Neural progenitor cell (in vitro differentiated cells): Measurements from ENCODE around the gene CEBPZ.

Experiments used
- EZH2 ChIP-seq: fragments of 200-600 bp; sonication (generic); IDR thresholded peaks from 2 replicates; pipeline ENCODE4 v1.6.1; 2017; ENCODE audit warnings: antibody characterized with exemption, mild to moderate bottlenecking, moderate library complexity
- TF ChIP-seq, protein P1 (sequence below): fragments of 200-600 bp; sonication (generic); IDR thresholded peaks from 2 replicates; pipeline ENCODE4 v1.5.1; 2017; ENCODE audit warnings: antibody characterized with exemption, mild to moderate bottlenecking

DNA sequence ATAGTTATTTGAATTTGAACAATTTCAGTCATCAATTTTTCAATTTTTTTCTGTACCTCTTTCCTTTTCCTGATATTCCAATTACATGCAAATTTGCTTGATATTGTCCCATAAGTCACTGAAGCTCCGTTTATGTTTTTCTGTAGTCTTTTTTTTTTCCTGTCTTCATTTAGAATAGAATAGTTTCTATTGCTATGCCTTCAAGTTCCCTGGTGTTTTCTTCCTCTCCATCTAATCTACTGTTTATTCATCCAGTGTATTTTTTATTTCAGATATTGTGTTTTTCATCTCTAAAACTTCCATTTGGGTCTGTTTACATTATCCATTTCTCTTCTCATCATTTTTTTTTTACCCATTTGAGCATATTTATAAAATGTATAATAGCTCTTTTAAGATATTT is 66.6 kb downstream of the CEBPZ start:
- no peak for TF ChIP-seq EZH2
- TF ChIP-seq, protein P1, sequence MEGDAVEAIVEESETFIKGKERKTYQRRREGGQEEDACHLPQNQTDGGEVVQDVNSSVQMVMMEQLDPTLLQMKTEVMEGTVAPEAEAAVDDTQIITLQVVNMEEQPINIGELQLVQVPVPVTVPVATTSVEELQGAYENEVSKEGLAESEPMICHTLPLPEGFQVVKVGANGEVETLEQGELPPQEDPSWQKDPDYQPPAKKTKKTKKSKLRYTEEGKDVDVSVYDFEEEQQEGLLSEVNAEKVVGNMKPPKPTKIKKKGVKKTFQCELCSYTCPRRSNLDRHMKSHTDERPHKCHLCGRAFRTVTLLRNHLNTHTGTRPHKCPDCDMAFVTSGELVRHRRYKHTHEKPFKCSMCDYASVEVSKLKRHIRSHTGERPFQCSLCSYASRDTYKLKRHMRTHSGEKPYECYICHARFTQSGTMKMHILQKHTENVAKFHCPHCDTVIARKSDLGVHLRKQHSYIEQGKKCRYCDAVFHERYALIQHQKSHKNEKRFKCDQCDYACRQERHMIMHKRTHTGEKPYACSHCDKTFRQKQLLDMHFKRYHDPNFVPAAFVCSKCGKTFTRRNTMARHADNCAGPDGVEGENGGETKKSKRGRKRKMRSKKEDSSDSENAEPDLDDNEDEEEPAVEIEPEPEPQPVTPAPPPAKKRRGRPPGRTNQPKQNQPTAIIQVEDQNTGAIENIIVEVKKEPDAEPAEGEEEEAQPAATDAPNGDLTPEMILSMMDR, result no peak
